NT2/D1 (cell line): ENCODE results near the gene PEDS1.

ENCODE experiments used
- YY1 ChIP-seq: IDR thresholded peaks from 2 replicates; pipeline ENCODE4 v1.6.1; 2011; ENCODE audit not compliant: insufficient read length, insufficient read depth
- ZNF274 ChIP-seq: IDR thresholded peaks from 2 replicates; pipeline ENCODE4 v1.6.1; 2011; ENCODE audit warnings: mild to moderate bottlenecking, low read depth, low read length

- TF ChIP-seq YY1 (no peak), ZNF274 (no peak)
These were observed 39.9 kb downstream of the PEDS1 start for GRCh38 chr20:50113420-50114224.
